D721Med (cell line): Measurements from ENCODE around the gene LRP4.
"Not testable (repeated sequence)": the region's sequence is repeated elsewhere in the genome, so short reads cannot be mapped to it uniquely, and the experiment has no call there.

Experiments used
- DNase-seq: peaks from one replicate; pipeline ENCODE4 v3.0.0; 2011; ENCODE audit warnings: low spot score; ENCODE audit not compliant: insufficient read length
- FAIRE-seq: peaks from 2 replicates; lab custom pipeline; 2011; peaks lifted over from hg19 to GRCh38; lab: Jason Lieb, UNC
- TF ChIP-seq, protein P1 (sequence below): IDR thresholded peaks from 2 replicates; pipeline ENCODE4 v1.5.1; 2012; ENCODE audit warnings: mild to moderate bottlenecking, control low read depth; ENCODE audit not compliant: insufficient read depth; ENCODE audit errors: missing control alignments

The LRP4 gene, protein sequence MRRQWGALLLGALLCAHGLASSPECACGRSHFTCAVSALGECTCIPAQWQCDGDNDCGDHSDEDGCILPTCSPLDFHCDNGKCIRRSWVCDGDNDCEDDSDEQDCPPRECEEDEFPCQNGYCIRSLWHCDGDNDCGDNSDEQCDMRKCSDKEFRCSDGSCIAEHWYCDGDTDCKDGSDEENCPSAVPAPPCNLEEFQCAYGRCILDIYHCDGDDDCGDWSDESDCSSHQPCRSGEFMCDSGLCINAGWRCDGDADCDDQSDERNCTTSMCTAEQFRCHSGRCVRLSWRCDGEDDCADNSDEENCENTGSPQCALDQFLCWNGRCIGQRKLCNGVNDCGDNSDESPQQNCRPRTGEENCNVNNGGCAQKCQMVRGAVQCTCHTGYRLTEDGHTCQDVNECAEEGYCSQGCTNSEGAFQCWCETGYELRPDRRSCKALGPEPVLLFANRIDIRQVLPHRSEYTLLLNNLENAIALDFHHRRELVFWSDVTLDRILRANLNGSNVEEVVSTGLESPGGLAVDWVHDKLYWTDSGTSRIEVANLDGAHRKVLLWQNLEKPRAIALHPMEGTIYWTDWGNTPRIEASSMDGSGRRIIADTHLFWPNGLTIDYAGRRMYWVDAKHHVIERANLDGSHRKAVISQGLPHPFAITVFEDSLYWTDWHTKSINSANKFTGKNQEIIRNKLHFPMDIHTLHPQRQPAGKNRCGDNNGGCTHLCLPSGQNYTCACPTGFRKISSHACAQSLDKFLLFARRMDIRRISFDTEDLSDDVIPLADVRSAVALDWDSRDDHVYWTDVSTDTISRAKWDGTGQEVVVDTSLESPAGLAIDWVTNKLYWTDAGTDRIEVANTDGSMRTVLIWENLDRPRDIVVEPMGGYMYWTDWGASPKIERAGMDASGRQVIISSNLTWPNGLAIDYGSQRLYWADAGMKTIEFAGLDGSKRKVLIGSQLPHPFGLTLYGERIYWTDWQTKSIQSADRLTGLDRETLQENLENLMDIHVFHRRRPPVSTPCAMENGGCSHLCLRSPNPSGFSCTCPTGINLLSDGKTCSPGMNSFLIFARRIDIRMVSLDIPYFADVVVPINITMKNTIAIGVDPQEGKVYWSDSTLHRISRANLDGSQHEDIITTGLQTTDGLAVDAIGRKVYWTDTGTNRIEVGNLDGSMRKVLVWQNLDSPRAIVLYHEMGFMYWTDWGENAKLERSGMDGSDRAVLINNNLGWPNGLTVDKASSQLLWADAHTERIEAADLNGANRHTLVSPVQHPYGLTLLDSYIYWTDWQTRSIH (N-terminal part only)

GRCh38 chr11:46918083-46918787, at the start of gene LRP4:
Gene LRP4, minus strand, starts transcription at chr11:46918550. Its CDS starts 171 bp downstream, at chr11:46918379.
- TF ChIP-seq, protein P1, sequence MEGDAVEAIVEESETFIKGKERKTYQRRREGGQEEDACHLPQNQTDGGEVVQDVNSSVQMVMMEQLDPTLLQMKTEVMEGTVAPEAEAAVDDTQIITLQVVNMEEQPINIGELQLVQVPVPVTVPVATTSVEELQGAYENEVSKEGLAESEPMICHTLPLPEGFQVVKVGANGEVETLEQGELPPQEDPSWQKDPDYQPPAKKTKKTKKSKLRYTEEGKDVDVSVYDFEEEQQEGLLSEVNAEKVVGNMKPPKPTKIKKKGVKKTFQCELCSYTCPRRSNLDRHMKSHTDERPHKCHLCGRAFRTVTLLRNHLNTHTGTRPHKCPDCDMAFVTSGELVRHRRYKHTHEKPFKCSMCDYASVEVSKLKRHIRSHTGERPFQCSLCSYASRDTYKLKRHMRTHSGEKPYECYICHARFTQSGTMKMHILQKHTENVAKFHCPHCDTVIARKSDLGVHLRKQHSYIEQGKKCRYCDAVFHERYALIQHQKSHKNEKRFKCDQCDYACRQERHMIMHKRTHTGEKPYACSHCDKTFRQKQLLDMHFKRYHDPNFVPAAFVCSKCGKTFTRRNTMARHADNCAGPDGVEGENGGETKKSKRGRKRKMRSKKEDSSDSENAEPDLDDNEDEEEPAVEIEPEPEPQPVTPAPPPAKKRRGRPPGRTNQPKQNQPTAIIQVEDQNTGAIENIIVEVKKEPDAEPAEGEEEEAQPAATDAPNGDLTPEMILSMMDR, result no peak
- no peak for DNase-seq
- no peak for FAIRE-seq

- TF ChIP-seq, protein P1, result no peak
- no peak for DNase-seq
- no peak for FAIRE-seq
Observed at GRCh38 chr11:46967962-46968361, 49.6 kb upstream of the LRP4 start.

DNA sequence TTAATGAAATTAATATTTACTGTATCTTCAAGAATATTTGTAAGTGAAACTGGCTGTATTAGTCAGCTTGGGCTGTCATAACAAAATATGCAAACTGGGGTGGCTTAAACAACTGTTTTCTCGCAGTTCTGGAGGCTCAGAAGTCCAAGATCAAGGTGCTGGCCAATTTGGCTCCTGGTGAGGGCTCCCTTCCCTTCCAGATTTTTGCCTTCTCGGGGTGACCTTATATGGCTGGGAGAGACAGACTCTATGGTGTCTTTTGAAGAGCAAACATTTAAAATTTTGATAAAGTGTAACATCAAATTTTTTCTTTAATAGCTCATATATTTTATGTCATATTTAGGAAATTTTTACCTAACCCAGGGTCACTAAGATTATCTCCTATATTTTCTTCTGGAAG, 48.4 kb upstream of the LRP4 start:
- TF ChIP-seq, protein P1, result no peak
- DNase-seq (no peak), FAIRE-seq (no peak)

DNA sequence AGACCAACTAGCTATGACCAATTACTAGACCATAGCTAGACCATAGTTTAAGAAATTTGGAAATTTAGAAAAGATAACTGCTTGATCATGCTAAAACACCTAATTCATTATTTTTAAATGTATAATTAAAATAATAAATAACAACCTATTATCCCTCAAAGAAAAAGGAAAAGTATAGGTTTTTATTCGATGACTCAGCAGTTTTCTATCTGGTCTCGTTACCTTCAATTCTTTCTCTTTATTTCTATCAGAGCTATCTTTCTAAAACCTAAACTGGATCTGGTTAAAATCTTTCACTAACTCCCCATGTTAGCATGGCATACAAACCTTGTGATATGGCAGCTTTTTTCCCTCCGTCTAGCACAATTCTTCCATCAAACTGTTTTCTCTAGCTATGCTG, 45.5 kb upstream of the LRP4 start:
- TF ChIP-seq, protein P1, result no peak
- no peak for DNase-seq
- no peak for FAIRE-seq

DNA sequence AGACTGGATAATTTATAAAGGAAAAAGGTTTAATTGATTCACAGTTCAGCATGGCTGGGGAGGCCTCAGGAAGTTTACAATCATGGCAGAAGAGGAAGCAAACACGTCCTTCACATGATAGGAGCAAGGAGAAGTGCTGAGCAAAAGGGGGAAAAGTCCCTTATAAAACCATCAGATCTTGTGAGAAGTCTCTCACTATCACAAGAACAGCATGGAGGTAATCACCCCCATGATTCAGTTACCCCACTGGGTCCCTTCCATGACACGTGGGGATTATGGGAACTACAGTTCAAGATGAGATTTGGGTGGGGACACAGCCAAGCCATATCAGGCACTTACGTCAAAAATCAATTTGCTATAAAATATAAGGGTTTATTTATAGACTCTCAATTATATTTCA, 43.5 kb upstream of the LRP4 start:
- FAIRE-seq, DNase-seq: not testable (repeated sequence)

GRCh38 chr11:46961041-46961440, 42.7 kb upstream of the LRP4 start:
- no peak for DNase-seq
- no peak for FAIRE-seq
- TF ChIP-seq, protein P1, result no peak
